HG03432 (cell line): ENCODE results near the gene SEMA7A.
"Not testable (repeated sequence)": the region's sequence is repeated elsewhere in the genome, so short reads cannot be mapped to it uniquely, and the experiment has no call there.

Source experiments
- ATAC-seq: cut with Tn5 transposase; IDR thresholded peaks from one replicate; pipeline ENCODE4 v1.9.1; 2021; ENCODE audit warnings: mild to moderate bottlenecking, moderate library complexity; ENCODE audit not compliant: unreplicated experiment

Gene SEMA7A

DNA sequence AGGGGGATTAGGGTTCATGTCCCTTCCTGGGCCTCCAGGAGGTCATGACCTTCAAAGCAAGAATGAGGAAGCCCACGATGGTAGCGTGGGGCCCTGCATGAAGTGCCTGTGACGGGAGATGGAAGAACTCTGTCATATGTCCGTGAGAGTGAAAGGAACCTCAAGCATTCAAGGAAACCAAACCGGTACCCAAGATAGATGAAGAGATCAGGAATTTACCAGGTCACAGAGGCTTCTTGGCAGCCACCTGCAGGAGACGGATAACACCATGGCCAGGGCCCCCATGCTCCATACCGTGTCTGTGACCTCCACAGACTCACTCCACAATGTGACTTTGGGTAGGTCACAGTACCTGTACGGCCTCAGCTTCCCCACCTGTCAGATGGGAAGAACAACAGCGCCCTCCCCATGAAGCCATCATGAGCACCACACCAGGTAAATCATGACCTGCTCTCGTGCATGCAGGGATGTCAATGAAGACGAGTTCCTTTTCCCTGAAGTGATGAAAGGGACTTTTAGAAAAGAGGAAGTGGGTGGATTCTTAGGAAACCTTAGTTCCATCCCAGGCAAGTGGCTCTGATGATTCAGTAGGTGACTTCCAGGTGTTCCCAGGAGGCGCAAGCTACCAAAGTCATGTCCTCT, 43.0 kb downstream of the SEMA7A start:
- no peak for ATAC-seq

DNA sequence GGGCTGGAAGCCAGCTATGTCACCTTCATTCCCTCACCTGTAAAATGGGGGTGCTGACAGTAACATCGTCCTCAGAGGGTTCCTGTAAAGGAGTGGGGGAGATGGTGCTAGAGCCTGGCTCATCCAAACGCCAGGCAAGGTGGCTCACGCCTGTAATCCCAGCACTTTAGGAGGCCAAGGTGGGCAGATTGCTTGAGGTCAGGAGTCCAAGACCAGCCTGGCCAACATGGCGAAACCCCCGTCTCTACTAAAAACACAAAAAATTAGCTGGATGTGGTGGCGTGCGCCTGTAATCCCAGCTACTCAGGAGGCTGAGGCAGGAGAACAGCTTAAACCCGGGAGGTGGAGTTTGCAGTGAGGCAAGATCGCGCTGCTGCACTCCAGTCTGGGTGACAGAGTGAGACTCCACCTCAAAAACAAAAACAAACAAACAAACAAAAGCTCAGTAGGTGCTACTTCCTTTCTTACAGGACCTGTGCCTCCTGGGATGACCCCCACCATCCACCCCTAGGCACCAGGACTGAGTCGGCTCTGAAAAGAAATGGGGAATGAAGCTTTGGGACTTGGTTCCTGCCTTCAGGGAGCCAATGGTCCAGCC, 43.6 kb downstream of the SEMA7A start:
- not testable (repeated sequence) for ATAC-seq

DNA sequence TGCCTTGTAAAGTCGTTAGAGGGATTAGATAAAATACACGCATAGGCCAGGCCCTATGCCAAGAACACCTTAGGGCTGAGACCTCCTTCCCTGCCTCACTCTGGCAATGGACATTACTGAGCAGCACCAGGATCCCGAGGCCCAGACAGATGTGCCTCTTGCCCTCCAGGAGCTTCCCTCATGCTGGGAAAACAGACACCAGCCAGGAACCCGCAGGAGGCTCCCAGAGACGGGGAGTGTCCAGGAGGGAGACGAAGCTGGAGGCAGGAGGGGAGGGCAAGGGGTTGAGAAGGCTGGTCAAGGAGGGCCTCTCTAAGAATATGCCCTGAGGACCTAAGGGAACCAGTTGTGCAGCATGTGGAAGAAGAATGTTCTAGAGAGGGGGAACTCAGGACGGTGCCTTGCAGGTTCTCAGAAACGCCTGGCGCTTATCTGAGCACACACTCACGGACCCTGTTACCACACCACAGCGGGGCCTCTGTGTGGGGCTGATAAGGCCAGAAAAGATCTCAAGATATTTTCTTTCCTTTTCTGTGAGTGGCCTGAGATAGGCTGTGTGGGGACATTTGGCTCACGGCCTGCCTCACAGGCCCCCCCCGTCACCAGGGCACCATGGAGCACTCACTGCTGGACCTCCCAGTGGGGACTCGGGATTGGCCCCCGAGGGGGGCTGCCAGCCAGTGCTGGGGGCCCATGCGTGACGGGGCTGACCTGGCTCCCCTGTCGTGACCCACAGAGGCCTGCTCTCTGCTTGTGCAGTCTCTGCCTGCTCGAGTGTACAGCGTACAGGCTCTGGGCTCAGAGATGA, 44.3 kb downstream of the SEMA7A start:
- ATAC-seq: no peak

DNA sequence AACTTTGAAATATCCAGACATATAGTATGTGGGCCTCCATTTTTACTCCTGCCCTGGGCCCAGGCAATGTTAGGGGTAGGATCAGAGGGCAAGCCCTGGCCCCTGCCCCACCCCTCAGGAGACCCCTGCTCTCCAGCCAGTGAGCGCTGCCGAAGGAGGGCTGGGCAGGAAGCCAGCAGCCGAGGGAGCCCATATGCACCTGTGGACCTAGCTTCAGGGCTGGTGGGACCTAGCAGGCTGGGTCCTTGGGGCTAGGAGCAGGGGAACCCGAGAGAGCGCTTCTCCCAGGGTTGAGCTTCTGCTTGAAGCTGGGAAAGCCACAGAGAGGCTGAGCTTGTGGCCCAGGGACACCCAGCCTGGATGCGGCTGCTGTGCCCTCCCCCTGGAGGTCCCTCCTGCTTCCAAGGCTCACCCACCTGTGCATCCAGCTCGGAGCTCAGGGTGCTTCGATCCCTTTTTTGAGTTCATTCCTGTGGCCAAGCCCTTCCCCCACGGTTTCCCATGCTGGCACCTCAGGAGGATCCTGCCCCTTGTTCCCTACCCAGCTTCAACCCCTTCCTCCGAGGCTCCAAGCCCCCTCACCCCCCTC, 45.3 kb downstream of the SEMA7A start:
- no peak for ATAC-seq

DNA sequence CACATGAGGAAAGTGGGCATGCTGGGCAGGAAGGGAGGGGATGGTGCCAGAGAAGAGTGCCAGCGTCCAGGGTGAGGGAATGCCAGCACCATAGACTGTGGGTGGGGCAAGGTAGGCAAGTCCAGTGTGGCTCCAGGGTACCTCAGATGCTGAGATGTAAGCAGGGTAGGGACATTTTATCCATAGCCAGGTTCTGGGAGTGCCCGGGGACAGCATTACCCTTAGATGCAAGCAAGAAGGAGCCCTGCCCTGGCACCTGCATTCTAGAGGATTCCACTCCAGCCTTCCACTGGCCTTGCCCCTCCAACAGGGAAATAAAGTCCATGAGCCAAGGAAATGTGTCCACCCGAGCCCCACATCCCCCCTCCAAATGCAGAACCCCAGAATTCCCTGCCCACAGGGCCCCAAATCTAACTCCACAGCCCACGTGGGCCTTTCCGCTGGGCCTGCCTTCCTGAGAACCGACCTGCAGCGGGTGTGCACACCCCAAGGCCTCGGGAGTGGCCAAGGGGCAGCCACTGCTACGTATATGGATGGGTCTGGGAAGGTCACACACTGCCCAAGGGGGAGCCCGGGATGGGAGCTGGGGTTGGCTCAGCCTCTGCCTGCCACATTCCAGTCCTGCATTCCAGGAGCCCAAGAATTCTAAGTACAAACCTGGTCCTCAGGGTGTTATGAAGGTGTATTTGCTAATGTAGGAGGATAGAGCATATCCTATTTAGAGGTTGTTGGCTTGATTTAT, 46.0 kb downstream of the SEMA7A start:
- ATAC-seq: no peak

DNA sequence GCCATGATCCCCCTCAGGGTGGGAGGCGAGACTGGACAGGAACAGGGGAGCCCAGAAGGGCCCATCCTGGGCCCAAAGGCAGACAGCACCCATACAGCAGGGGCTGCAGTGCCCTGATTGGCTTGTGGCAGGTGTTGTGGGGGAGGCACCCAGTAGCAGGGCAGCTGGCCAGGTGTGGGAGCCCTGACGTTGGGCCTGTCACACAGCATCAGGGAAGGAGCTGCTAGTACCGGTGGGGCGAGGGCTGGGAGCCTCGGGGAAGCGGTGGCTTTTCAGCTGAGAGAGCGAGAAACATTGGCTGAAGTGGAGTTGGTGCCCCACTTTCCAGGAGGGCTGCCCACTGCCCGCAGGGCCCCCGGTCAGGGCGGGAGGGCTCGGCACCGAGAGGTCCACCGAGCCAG, 46.6 kb downstream of the SEMA7A start:
- ATAC-seq: no peak

DNA sequence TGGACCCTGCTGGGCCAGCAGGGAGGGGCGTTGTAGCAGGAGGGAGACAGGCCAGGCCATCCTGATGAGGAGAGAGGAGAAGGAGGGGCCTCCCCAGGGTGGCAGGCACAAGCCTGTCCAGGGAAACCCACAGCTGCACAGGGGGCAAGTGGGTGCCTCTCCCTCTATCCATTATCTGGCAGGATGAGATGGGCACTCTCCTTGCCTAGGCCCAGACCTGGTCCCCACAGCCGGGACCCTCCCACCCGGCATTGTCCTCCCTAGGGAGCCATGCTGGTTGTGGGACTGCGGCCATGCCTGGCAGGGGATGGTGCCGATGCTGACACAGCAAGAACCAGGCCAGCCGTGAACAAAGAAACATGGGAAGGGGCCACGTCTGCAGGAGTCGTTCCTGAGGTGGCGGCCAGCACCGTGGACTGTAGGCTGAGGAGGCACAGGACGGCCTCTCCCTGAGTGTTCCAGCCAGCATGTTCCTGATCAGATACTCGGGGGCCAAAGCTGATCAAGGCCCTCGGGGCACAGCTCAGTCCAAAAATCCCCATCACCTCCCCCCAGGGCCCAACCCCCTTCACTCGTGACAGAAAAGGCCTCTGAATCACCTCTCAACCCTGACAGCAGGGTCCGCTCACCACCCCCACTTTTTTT, 47.1 kb downstream of the SEMA7A start:
- ATAC-seq: no peak

DNA sequence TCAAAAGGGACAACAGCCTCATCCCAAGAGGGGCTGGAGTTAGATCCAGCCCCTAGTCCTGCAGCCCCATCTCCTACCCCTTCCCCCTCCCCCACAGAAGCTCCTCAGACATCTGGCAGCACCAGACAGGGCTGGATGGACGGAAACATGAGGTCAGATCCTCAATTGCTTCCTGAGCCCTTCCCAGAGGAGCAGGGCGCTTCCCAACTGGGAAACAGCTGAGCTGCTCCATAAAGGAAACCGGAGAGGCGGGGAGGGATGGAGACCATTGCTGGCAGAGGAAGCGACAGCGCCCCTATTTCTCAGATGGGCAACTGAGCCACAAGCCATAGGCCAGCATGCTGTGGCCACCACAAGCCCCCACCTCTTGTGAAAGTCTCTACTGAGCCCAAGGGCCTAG, 48.0 kb downstream of the SEMA7A start:
- ATAC-seq: no peak

DNA sequence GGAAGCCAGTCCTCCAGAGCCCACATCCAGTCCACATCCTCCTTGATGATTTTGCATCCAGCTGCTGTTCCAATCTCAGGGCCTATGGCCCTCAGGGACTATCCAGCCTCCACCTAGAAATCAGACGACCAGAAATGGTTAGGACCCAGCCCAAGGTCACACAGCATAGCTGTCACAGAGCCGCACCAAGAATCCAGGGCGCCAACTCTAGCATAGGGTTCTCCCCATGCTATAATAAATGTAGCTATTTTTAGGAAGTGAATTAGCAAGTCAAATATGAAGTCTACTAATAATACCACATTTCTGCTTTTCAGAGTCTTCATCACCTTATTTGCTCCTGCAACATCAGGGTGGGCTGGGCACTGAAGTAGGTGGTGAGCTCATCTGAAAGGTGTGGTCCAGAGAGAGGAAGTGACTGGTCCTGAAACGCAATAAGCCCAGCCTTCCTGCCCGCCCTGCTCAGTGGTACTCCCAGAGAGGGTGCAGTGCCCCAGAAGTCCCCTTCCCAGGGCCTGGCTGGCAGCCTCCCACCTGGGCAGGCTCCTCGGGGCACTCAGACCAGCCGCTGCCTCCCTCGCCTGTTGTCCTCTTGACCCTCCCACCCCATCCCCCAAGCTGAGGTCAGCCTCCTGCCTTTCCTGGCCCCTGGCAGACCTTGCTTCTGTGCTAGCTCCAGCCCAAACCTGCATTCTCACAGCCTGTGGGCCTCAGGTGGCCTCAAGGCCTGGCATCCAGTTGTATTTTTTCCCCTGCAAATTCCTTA, 48.7 kb downstream of the SEMA7A start:
- ATAC-seq: peak; percentile 68

DNA sequence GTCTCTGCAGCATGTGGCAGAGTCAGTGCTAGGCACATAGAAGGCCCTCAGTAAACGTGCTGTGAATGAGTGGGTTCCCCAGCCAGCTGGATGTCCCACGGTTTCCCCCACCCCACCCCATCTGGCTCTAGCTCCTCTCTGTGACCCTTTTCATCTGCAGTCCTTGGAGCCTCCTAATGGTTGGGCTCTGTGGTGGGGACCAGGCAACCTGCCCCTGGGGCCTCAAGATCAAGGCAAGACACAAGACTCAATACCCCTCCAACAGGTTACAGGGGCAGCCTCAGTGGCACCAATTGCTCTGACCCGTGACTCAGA, 49.2 kb downstream of the SEMA7A start:
- no peak for ATAC-seq

DNA sequence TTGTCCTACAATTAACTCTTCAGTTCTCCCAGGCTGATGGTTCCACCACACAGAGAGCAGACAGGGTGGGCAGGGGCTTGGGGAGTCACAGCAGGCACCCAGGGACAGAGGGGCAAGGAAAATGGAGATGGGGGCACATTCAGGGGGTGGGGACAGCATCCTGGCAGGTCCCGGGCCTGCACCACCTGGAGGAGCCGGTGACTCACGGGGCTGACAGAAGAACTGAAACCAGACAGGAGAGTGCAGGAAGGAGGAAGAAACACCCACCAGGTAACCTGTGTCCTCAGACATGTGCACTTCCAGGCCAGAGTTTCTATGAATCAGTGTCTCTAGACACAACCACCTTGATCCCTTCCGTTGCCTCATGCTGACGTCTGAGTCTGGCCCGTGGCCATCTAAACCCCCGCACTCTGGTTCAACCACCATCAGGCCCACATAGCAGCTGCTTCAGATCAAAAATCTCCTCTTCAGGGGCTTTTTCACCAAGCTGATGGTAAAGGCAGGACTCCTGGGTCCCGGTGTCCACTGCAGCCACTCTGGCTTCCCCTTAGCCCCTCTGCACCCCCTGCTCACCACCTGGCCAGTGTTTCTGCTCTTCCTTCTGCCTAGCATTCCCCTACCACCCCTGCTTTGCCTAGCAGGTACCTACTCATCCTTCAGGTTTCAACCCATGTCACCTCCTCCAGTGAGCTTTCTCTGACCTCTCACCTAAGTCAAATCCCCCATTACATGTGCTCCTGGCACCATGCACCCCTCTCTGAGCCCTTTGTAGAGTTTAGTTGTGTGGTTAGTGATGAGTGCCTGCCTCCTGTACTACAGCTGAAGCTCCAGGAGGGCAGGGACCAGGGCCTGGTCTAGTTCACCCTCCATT, 49.8 kb downstream of the SEMA7A start:
- ATAC-seq: peak; percentile 39

DNA sequence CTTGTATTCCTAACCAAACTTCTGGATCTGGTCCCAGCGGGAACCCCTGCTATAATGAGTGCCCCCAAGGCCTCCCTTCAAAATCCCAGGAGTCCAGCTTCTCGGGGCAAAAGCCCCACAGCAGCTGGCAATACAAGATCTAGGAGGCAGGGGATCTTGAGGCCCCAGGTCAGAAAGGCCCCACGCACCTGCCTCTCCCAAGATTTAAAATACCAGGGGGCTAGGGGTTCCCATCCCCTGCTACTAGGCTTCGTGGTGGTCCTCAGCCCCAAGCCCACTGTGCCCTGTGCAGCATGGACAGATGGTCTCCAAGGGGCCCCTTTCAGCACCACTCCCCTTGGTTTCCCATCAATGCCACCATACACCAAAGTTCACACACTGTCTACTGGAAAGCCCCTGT, 50.5 kb downstream of the SEMA7A start:
- ATAC-seq: peak; percentile 4

DNA sequence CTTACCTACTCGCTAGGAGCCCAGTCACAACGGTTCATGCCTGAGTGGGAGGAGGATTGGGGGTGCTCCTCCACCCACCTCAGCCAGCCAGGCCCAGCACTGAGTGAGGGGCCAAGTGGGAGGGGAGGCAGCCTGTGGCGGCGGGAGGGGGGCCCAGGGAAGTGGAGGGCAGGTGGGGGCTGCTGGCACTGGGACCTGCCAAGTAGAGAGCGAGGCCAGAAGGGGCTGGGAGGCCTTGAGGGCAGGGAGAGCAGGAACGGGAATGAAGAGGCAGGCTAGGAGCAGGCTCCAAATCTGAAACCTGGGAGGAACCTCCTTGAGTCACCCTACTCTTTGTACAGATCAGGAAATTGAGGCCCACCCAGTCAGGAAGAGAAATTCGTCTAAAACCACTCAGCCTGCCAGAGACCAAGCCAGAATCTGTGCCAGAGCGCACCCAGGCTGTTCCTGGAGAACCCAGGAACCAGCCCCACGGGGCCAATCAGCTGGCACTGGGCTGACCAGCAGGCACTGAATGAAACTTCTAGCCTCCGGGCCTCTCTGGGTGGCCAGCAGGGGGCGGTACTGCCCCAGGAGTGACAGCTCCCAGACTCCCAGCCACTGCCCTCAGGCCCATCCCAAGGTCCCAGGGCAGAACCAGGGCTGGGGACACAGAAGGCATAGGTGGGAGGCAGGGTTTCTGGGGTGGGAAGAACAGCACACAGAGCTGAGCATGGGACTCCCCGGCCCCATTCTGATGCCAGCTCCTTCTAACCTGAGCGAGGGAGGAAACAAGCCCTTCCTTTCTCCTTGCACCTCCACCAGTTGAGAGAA, 51.5 kb downstream of the SEMA7A start:
- peak; percentile 25 for ATAC-seq

DNA sequence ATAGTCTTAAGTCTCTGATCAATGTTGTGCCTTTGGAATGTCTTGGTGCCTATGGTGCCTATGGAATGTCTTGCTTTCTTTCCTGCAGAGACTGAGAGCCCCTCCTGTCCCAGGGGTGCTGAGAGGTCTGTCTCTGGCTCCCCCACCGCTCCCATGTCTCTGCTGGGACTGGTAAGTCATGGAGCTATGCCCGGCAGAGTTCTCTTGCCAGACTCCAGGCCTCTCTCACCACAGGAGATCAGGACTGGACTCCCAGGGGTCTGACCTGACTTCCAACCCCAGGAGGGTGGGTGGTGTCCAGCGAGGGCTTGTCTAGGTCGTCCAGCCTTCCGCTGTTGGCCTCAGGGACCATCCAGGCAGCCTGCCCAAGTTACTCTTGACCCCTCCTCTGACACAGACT, 52.3 kb downstream of the SEMA7A start:
- no peak for ATAC-seq

DNA sequence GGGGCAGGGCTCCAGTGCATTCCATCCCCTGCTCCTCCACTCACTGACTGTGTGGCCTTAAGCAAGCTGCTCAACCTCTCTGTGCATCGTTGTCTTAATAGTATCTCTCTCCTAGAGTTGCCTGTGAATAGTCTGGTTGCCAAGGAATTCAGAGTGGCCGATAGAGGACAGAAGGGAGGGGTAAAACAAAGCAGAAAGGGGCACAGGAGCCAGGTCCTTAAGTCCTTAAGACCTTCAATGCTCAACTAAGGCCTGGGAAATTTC, 52.6 kb downstream of the SEMA7A start:
- no peak for ATAC-seq

DNA sequence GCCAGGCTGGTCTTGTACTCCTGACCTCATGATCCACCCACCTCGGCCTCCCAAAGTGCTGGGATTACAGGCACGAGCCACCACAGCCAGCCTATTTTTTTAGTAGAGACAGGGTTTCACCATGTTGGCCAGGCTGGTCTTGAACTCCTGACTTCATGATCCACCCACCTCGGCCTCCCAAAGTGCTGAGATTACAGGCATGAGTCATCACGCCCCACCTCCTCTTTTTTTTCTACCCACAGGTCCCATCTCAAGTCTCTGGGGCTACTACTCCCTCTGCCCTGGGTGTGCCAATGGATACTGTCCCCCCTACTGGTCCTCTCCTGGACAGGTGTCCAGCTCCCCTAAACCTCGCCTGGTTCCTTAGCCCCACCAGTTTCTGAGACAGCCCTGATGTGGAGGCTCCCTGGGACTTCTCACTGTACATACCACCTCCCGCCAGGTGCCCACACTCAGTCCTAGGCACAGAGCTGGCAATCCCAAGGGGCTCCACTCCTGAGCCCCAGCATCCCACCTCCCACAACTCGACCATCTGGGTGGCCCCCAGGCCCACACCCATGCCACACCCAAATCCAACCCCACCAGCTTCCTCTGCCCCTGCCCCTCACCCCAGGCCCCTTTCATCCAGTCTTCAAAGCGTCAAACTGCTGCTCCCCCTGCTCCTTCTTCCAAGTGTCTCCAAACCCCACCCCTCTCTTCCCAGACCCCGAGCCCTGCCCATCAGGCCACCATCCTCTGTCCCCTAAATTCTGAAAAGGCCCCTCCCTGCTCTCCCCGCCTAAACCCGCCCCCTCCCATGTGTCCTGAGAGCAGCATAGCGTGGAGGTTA, 53.2 kb downstream of the SEMA7A start:
- ATAC-seq: no peak

DNA sequence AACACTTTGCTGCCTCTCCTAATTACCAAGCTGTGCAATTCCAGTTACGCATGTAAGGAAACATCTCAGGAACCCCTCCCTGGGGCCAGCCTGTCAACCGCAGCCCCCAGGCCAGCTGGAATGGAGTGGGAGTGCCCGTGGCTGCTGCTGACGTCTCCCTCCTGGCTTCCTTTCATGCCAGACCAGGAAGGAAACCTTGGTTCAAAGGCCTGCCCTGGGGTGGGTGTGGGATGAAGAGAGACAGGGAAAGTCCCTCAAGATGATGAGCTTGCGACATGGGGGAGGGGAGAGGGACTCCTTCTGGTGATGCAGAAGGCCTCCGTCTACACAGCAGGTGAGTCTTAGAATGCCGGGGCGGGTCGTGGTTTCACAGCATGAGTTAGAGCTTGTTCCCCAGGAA, 54.9 kb downstream of the SEMA7A start:
- no peak for ATAC-seq
